ENCODE results near the gene LRRK1. TPM values are rescaled to one million over a fixed set of nuclear protein-coding genes. Genes with fewer than 3 reads are reported as not detected.
"Not testable (repeated sequence)": the region's sequence is repeated elsewhere in the genome, so short reads cannot be mapped to it uniquely, and the experiment has no call there.

Gene LRRK1
- total RNA-seq, 1 donor from 2014 or later: 105 TPM

- H3K27ac ChIP-seq: no peak overlapping the region
- TF ChIP-seq CTCF (IDR thresholded peaks at IDR 0.05): no peak
- peaks cover 5 to 16% of the 10 kb centered on the region in 2 donors for H3K36me3 ChIP-seq
- no peak overlapping the region for H3K4me3 ChIP-seq
- DNase-seq (ENCODE audit: low spot score in 2 of 2): no peak
- intact Hi-C loops (cut with DNase I): no loop called here
- H3K4me1 ChIP-seq: peaks cover 4 to 25% of the 10 kb centered on the region in 2 donors
- no peaks in the 10 kb centered on the region for H3K27me3 ChIP-seq
- H3K9me3 ChIP-seq: no peaks in the 10 kb centered on the region
Observed at GRCh38 chr15:101068961-101069653, 149.9 kb downstream of the LRRK1 start.

GRCh38 chr15:101069654-101069973 lies 150.5 kb downstream of the LRRK1 start:
- Histone ChIP-seq H3K27me3 (no peaks in the 10 kb centered on the region), H3K27ac (no peak overlapping the region), H3K4me3 (no peak overlapping the region), H3K36me3 (peaks cover 5 to 16% of the 10 kb centered on the region in 2 donors), H3K9me3 (no peaks in the 10 kb centered on the region), H3K4me1 (peaks cover 4 to 20% of the 10 kb centered on the region in 2 donors)
- intact Hi-C loops (cut with DNase I): no loop called here
- no peak for TF ChIP-seq CTCF (IDR thresholded peaks at IDR 0.05)
- no peak for DNase-seq (ENCODE audit: low spot score in 2 of 2)

- TF ChIP-seq CTCF (IDR thresholded peaks at IDR 0.05): no peak
- peaks cover under 1 to 16% of the 10 kb centered on the region in 2 donors for H3K4me1 ChIP-seq
Observed at GRCh38 chr15:101070024-101070423, 150.9 kb downstream of the LRRK1 start.

GRCh38 chr15:101070502-101071273 lies 151.5 kb downstream of the LRRK1 start:
- Histone ChIP-seq H3K4me3 (no peak overlapping the region), H3K36me3 (peaks cover 5 to 12% of the 10 kb centered on the region in 2 donors), H3K9me3 (no peaks in the 10 kb centered on the region), H3K4me1 (peaks cover 0 to 14% of the 10 kb centered on the region in 2 donors), H3K27ac (peak overlapping the region; percentile 72 to 84), H3K27me3 (no peaks in the 10 kb centered on the region)
- no peak for DNase-seq (ENCODE audit: low spot score in 2 of 2)
- TF ChIP-seq CTCF (IDR thresholded peaks at IDR 0.05): no peak
- intact Hi-C loops (cut with DNase I): no loop called here

More at GRCh38 chr15:101070024-101070423, 150.9 kb downstream of the LRRK1 start:
- peaks cover 5 to 16% of the 10 kb centered on the region in 2 donors for H3K36me3 ChIP-seq
- no peaks in the 10 kb centered on the region for H3K9me3 ChIP-seq
- intact Hi-C loops (cut with DNase I): no loop called here
- H3K4me3 ChIP-seq: no peak overlapping the region
- DNase-seq (ENCODE audit: low spot score in 2 of 2): no peak
- peak overlapping the region; percentile 72 to 84 for H3K27ac ChIP-seq
- no peaks in the 10 kb centered on the region for H3K27me3 ChIP-seq

GRCh38 chr15:101071651-101072050 lies 152.5 kb downstream of the LRRK1 start:
- intact Hi-C loops (cut with DNase I): no loop called here
- H3K27ac ChIP-seq: no peak overlapping the region

GRCh38 chr15:101072235-101072634 lies 153.1 kb downstream of the LRRK1 start:
- intact Hi-C loops (cut with DNase I); H3K4me3 ChIP-seq; DNase-seq (ENCODE audit: low spot score in 2 of 2); H3K27me3 ChIP-seq; H3K36me3 ChIP-seq; H3K27ac ChIP-seq; H3K9me3 ChIP-seq: not testable (repeated sequence)
- H3K4me1 ChIP-seq: peaks cover 0 to 14% of the 10 kb centered on the region in 2 donors

More at GRCh38 chr15:101071651-101072050, 152.5 kb downstream of the LRRK1 start:
- H3K36me3 ChIP-seq: peaks cover 0 to 6% of the 10 kb centered on the region in 2 donors
- no peak for DNase-seq (ENCODE audit: low spot score in 2 of 2)
- H3K27me3 ChIP-seq: no peaks in the 10 kb centered on the region
- no peaks in the 10 kb centered on the region for H3K9me3 ChIP-seq
- no peak overlapping the region for H3K4me3 ChIP-seq
- peaks cover 0 to 14% of the 10 kb centered on the region in 2 donors for H3K4me1 ChIP-seq
- no peak for TF ChIP-seq CTCF (IDR thresholded peaks at IDR 0.05)

GRCh38 chr15:101077806-101078668 lies 158.9 kb downstream of the LRRK1 start:
- H3K27ac ChIP-seq; H3K4me3 ChIP-seq; H3K27me3 ChIP-seq; H3K9me3 ChIP-seq; H3K4me1 ChIP-seq; H3K36me3 ChIP-seq; DNase-seq (ENCODE audit: low spot score in 2 of 2); intact Hi-C loops (cut with DNase I): not testable (repeated sequence)
